A673 (cell line): Measurements from ENCODE around the gene GMNC. TPM values are rescaled to one million over a fixed set of nuclear protein-coding genes. Genes with fewer than 3 reads are reported as not detected.
A peak's percentile ranks its signal among the peaks of the same experiment; 100 is the strongest.

ENCODE experiments used
- BruUV-seq: library from RNA; stranded (reverse); fragments of 400-500 nt; replicated peaks from 2 replicates; lab custom pipeline; 2021; lab: Mats Ljungman, UMichigan
- CTCF ChIA-PET: fragments of 300-600 bp; sonication (Branson Sonifier 250); formaldehyde crosslinking; loops from one replicate; lab custom pipeline; 2022; ENCODE audit warnings: antibody characterized with exemption; lab: Charles Lee
- POLR2A ChIA-PET: fragments of 300-600 bp; sonication (Branson Sonifier 250); formaldehyde crosslinking; loops from one replicate; lab custom pipeline; 2022; ENCODE audit warnings: antibody characterized with exemption; ENCODE audit not compliant: low non-redundant PET; lab: Charles Lee
- DNase-seq: peaks from one replicate; pipeline ENCODE4 v3.0.0-alpha.2; 2015; ENCODE audit warnings: low spot score
- H3K27ac ChIP-seq: fragments of 200-600 bp; sonication (generic); 2 replicates; pipeline ENCODE4 v1.5.1; 2016; ENCODE audit warnings: mixed run types, low read depth, mild to moderate bottlenecking, mixed read lengths, antibody characterized with exemption, low read length; ENCODE audit not compliant: poor library complexity, severe bottlenecking
- H3K27me3 ChIP-seq: fragments of 200-600 bp; sonication (generic); replicated peaks from 2 replicates; pipeline ENCODE4 v1.6.1; 2017; ENCODE audit warnings: mixed run types, low read depth, mild to moderate bottlenecking, mixed read lengths, antibody characterized with exemption, low read length; ENCODE audit not compliant: insufficient read depth, poor library complexity
- H3K36me3 ChIP-seq: fragments of 200-600 bp; sonication (generic); 2 replicates; pipeline ENCODE4 v1.6.1; 2016; ENCODE audit warnings: mixed run types, mild to moderate bottlenecking, mixed read lengths, antibody characterized with exemption, low read length; ENCODE audit not compliant: insufficient read depth, poor library complexity, severe bottlenecking
- H3K4me1 ChIP-seq: fragments of 200-600 bp; sonication (generic); 2 replicates; pipeline ENCODE4 v1.6.1; 2017; ENCODE audit warnings: mixed run types, mild to moderate bottlenecking, mixed read lengths, antibody characterized with exemption, low read length; ENCODE audit not compliant: insufficient read depth, poor library complexity, severe bottlenecking
- H3K4me3 ChIP-seq: fragments of 200-600 bp; sonication (generic); 2 replicates; pipeline ENCODE4 v1.5.1; 2016; ENCODE audit warnings: low read depth, mixed run types, mild to moderate bottlenecking, mixed read lengths, low read length; ENCODE audit not compliant: poor library complexity, severe bottlenecking
- H3K9me3 ChIP-seq: fragments of 200-600 bp; sonication (generic); 2 replicates; pipeline ENCODE4 v1.6.1; 2016; ENCODE audit warnings: mixed run types, low read depth, mild to moderate bottlenecking, mixed read lengths, antibody characterized with exemption, low read length; ENCODE audit not compliant: poor library complexity, severe bottlenecking
- EZH2 ChIP-seq: fragments of 200-600 bp; sonication (generic); IDR thresholded peaks from 2 replicates; pipeline ENCODE4 v1.6.1; 2017; ENCODE audit warnings: borderline replicate concordance, low read depth, mild to moderate bottlenecking, mixed read lengths, antibody characterized with exemption, low read length; ENCODE audit not compliant: poor library complexity, severe bottlenecking
- intact Hi-C: fragments of 100-400 bp; cut with micrococcal nuclease; formaldehyde crosslinking; loops from one replicate; pipeline ENCODE4 v1.10.0; 2022; ENCODE audit not compliant: unreplicated experiment
- total RNA-seq: library from RNA; stranded (reverse); gene quantifications from 2 replicates; pipeline ENCODE4 v1.2.3, GENCODE V29; 2021
- TF ChIP-seq, protein P1 (sequence below): fragments of 300-800, 200-600 bp; sonication (generic); conservative IDR thresholded peaks from 2 replicates; pipeline ENCODE4 v1.5.1; 2017; ENCODE audit warnings: low read depth, mild to moderate bottlenecking, antibody characterized with exemption, low read length, moderate library complexity, mixed read lengths

The GMNC gene
- total RNA-seq, 1 experiment from 2014 or later: 3.7 TPM

DNA sequence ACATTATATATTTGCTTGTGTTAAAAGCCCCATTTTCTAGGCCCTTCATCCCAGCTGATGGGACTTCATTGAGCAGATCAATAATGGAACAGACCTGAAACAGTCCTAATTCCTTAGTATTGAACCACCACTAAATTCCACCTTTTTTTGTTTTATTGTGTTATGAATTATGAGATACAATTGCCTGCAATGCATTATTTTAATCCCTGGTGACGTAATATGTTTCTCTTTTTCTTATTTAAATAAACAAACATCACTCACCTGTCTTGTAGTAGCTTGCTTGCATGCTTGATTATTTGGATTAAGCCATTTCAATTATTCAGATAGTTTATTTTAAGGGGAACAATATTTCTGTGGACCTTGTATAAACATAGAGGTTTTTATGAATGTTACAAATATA lies 40.7 kb upstream of the GMNC start:
- Histone ChIP-seq H3K4me1 (no peaks in the 10 kb centered on the region), H3K27ac (no peak overlapping the region), H3K27me3 (no peaks in the 10 kb centered on the region), H3K36me3 (no peaks in the 10 kb centered on the region), H3K4me3 (no peak overlapping the region), H3K9me3 (peaks cover 14% of the 10 kb centered on the region)
- DNase-seq: no peak
- ChIA-PET POLR2A (interaction anchor here (0.7 kb wide), 1 partner anchor 418 kb away, joined by 3 read pairs; no protein-coding TSS in a partner anchor), CTCF (no interaction called here)
- intact Hi-C loops: no loop called here
- BruUV-seq: no TSS peak
- TF ChIP-seq, protein P1, sequence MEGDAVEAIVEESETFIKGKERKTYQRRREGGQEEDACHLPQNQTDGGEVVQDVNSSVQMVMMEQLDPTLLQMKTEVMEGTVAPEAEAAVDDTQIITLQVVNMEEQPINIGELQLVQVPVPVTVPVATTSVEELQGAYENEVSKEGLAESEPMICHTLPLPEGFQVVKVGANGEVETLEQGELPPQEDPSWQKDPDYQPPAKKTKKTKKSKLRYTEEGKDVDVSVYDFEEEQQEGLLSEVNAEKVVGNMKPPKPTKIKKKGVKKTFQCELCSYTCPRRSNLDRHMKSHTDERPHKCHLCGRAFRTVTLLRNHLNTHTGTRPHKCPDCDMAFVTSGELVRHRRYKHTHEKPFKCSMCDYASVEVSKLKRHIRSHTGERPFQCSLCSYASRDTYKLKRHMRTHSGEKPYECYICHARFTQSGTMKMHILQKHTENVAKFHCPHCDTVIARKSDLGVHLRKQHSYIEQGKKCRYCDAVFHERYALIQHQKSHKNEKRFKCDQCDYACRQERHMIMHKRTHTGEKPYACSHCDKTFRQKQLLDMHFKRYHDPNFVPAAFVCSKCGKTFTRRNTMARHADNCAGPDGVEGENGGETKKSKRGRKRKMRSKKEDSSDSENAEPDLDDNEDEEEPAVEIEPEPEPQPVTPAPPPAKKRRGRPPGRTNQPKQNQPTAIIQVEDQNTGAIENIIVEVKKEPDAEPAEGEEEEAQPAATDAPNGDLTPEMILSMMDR: no peak
- no peak for TF ChIP-seq EZH2

DNA sequence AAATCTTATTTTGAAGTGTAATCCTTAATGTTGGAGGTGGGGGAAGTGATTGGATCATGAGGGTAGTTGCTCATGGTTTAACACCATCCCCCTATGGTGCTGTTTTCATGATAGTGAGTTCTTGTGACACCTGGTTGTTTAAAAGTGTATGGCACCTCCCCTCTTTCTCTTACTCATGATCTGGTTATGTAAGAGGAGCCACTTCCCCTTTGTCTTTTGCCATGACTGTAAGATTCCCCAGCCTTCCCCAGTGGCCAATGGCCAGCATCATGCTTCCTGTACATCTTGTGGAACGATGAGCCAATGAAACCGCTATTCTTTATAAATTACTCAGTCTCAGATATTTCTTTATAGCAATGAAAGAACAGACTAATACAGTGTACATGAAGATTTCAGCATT lies 39.8 kb upstream of the GMNC start:
- TF ChIP-seq EZH2: no peak
- TF ChIP-seq, protein P1: no peak
- intact Hi-C loops: no loop called here
- peaks cover 14% of the 10 kb centered on the region for H3K9me3 ChIP-seq
- no peaks in the 10 kb centered on the region for H3K36me3 ChIP-seq
- no peaks in the 10 kb centered on the region for H3K4me1 ChIP-seq
- BruUV-seq: no TSS peak
- ChIA-PET POLR2A (no interaction called here), CTCF (no interaction called here)
- H3K4me3 ChIP-seq: no peak overlapping the region
- H3K27ac ChIP-seq: no peak overlapping the region
- DNase-seq: no peak
- no peaks in the 10 kb centered on the region for H3K27me3 ChIP-seq

DNA sequence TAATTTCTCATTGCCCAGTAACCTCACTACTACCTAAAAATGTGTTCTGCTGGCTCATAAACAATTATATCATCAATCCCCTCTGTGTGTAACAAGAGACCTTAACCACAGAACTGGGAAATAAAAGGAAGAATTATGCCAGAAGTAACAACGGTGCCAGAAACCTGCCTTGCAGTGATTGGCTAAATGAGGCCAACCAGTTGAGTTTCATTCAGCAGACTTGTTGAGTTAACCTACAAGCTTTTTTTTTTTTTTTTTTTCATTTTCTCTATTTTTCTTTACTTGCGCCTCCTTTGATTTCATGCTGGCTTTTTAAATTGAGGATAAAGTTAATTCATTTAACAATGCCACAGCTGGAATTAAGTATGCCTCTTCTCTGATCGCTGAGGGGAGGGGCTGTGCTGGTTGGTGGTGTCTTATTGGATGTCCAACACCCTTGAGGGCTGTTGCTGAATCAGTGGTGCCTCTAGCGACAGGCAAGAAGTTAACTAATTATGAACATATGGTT lies 30.0 kb upstream of the GMNC start:
- ChIA-PET CTCF (no interaction called here), POLR2A (no interaction called here)
- intact Hi-C loops: no loop called here
- DNase-seq: peak; percentile 87
- H3K4me3 ChIP-seq: no peak overlapping the region
- no peaks in the 10 kb centered on the region for H3K27me3 ChIP-seq
- peaks cover 12% of the 10 kb centered on the region for H3K9me3 ChIP-seq
- H3K4me1 ChIP-seq: peaks cover 20% of the 10 kb centered on the region
- H3K36me3 ChIP-seq: no peaks in the 10 kb centered on the region
- TF ChIP-seq, protein P1: peak; percentile 39
- no peak for TF ChIP-seq EZH2
- no peak overlapping the region for H3K27ac ChIP-seq
- BruUV-seq: no TSS peak
